Measurements from ENCODE around the gene ITGB3. TPM values are rescaled to one million over a fixed set of nuclear protein-coding genes. Genes with fewer than 3 reads are reported as not detected.
A peak's percentile ranks its signal among the peaks of the same experiment; 100 is the strongest.

Gene ITGB3
- total RNA-seq, 4 donors from 2014 or later: 102 to 260 (median 149) TPM

GRCh38 chr17:47315451-47316266 lies 62.0 kb downstream of the ITGB3 start:
- peak overlapping the region in 2 of 3 donors; percentile 20 to 28 for H3K27ac ChIP-seq
- TF ChIP-seq POLR2A (IDR thresholded peaks at IDR 0.05) (no peak), CTCF (IDR thresholded peaks at IDR 0.05) (peak; percentile 37 to 89 (median 76))
- H3K4me1 ChIP-seq: peaks cover 0 to 3% of the 10 kb centered on the region in 2 donors
- no peaks in the 10 kb centered on the region for H3K27me3 ChIP-seq
- no peak overlapping the region for H3K4me3 ChIP-seq (replicated peaks in 1 of 3)
- H3K9me3 ChIP-seq: no peaks in the 10 kb centered on the region
- 43 to 48% methylated on average over 7 of the region's 7 CpGs for WGBS, 2 donors
- peak in 1 of 2 donors; percentile 32 for DNase-seq
- intact Hi-C loops (cut with DNase I): loop anchor here (5.0 kb wide), 1 partner anchor 88 kb away; no protein-coding TSS in a partner anchor
- H3K36me3 ChIP-seq: peaks cover 3 to 6% of the 10 kb centered on the region in 2 donors

GRCh38 chr17:47316311-47316710 lies 62.7 kb downstream of the ITGB3 start:
- no peaks in the 10 kb centered on the region for H3K9me3 ChIP-seq
- 45% methylated on average over 3 of the region's 3 CpGs for WGBS, 2 donors
- H3K27ac ChIP-seq: peak overlapping the region; percentile 20 to 35 (median 28)
- TF ChIP-seq POLR2A (IDR thresholded peaks at IDR 0.05) (no peak), CTCF (IDR thresholded peaks at IDR 0.05) (no peak)
- peaks cover 0 to under 1% of the 10 kb centered on the region in 2 donors for H3K36me3 ChIP-seq
- intact Hi-C loops (cut with DNase I): loop anchor here (5.0 kb wide), 1 partner anchor 89 kb away; no protein-coding TSS in a partner anchor
- H3K4me3 ChIP-seq (replicated peaks in 1 of 3): no peak overlapping the region
- peaks cover 0 to 3% of the 10 kb centered on the region in 2 donors for H3K4me1 ChIP-seq
- no peak for DNase-seq
- H3K27me3 ChIP-seq: no peaks in the 10 kb centered on the region

GRCh38 chr17:47317119-47317518 lies 63.5 kb downstream of the ITGB3 start:
- Histone ChIP-seq H3K36me3 (no peaks in the 10 kb centered on the region), H3K4me1 (peaks cover 0 to 3% of the 10 kb centered on the region in 2 donors), H3K9me3 (no peaks in the 10 kb centered on the region), H3K27me3 (no peaks in the 10 kb centered on the region), H3K4me3 (replicated peaks in 1 of 3) (no peak overlapping the region), H3K27ac (peak overlapping the region in 2 of 3 donors; percentile 15 to 35)
- TF ChIP-seq POLR2A (IDR thresholded peaks at IDR 0.05) (no peak), CTCF (IDR thresholded peaks at IDR 0.05) (no peak)
- intact Hi-C loops (cut with DNase I): loop anchor here (5.0 kb wide), 1 partner anchor 90 kb away; no protein-coding TSS in a partner anchor
- no peak for DNase-seq
- WGBS, 2 donors: 80 to 83% methylated on average over 2 of the region's 2 CpGs

- Histone ChIP-seq H3K36me3 (no peaks in the 10 kb centered on the region), H3K4me3 (replicated peaks in 1 of 3) (no peak overlapping the region), H3K4me1 (peaks cover 0 to 9% of the 10 kb centered on the region in 2 donors), H3K9me3 (no peaks in the 10 kb centered on the region), H3K27me3 (no peaks in the 10 kb centered on the region), H3K27ac (no peak overlapping the region)
- 92 to 98% methylated on average over 3 of the region's 3 CpGs for WGBS, 2 donors
- DNase-seq: no peak
- TF ChIP-seq CTCF (IDR thresholded peaks at IDR 0.05) (no peak), POLR2A (IDR thresholded peaks at IDR 0.05) (no peak)
- intact Hi-C loops (cut with DNase I): loop anchor here (5.0 kb wide), 1 partner anchor 91 kb away; no protein-coding TSS in a partner anchor
Measured at GRCh38 chr17:47318197-47318918, 64.7 kb downstream of the ITGB3 start.

Data from thyroid gland (tissue), 4 donors.